GM19395 (cell line): ENCODE measurements around the gene VTCN1.

Source experiments
- ATAC-seq: cut with Tn5 transposase; IDR thresholded peaks from one replicate; pipeline ENCODE4 v1.9.1; 2021; ENCODE audit warnings: mild to moderate bottlenecking, moderate library complexity; ENCODE audit not compliant: unreplicated experiment

VTCN1 gene

GRCh38 chr1:117210386-117210785, 341 bp downstream of the VTCN1 start:
- ATAC-seq = no peak

- ATAC-seq = no peak
Measured at GRCh38 chr1:117209094-117209493, 1.6 kb downstream of the VTCN1 start.

- no peak for ATAC-seq
Measured at GRCh38 chr1:117208580-117208979, 2.1 kb downstream of the VTCN1 start.

- ATAC-seq = no peak
Measured at GRCh38 chr1:117205368-117205767, 5.4 kb downstream of the VTCN1 start.

- ATAC-seq = no peak
Measured at GRCh38 chr1:117201808-117202207, 8.9 kb downstream of the VTCN1 start.

GRCh38 chr1:117198097-117198496, 12.6 kb downstream of the VTCN1 start:
- ATAC-seq = no peak

- ATAC-seq = no peak
Measured at GRCh38 chr1:117189726-117190125, 21.0 kb downstream of the VTCN1 start.

GRCh38 chr1:117188816-117189437, 21.8 kb downstream of the VTCN1 start:
- ATAC-seq = no peak

GRCh38 chr1:117188170-117188815, 22.4 kb downstream of the VTCN1 start:
- no peak for ATAC-seq

- ATAC-seq = no peak
Measured at GRCh38 chr1:117183112-117183511, 27.6 kb downstream of the VTCN1 start.

- ATAC-seq = no peak
Measured at GRCh38 chr1:117182319-117182718, 28.4 kb downstream of the VTCN1 start.

GRCh38 chr1:117181630-117182041, 29.1 kb downstream of the VTCN1 start:
- ATAC-seq = no peak

- ATAC-seq = no peak
Measured at GRCh38 chr1:117180147-117180967, 30.4 kb downstream of the VTCN1 start.

GRCh38 chr1:117179471-117179870, 31.3 kb downstream of the VTCN1 start:
- no peak for ATAC-seq

GRCh38 chr1:117178756-117179155, 32.0 kb downstream of the VTCN1 start:
- ATAC-seq = no peak

GRCh38 chr1:117177376-117177775, 33.4 kb downstream of the VTCN1 start:
- no peak for ATAC-seq

GRCh38 chr1:117176579-117176978, 34.1 kb downstream of the VTCN1 start:
- no peak for ATAC-seq

- no peak for ATAC-seq
Measured at GRCh38 chr1:117174851-117175250, 35.9 kb downstream of the VTCN1 start.

- ATAC-seq = no peak
Measured at GRCh38 chr1:117173691-117174090, 37.0 kb downstream of the VTCN1 start.

GRCh38 chr1:117173006-117173405, 37.7 kb downstream of the VTCN1 start:
- no peak for ATAC-seq

GRCh38 chr1:117171900-117172511, 38.7 kb downstream of the VTCN1 start:
- ATAC-seq = no peak
